ENCODE results near the gene CAMK1G. TPM values are rescaled to one million over a fixed set of nuclear protein-coding genes. Genes with fewer than 3 reads are reported as not detected.

Gene CAMK1G
- total and polyA plus RNA-seq, 2 of the 4 experiments (the other 2 are of a cell fraction) = 0.72 to 1.8 TPM

DNA sequence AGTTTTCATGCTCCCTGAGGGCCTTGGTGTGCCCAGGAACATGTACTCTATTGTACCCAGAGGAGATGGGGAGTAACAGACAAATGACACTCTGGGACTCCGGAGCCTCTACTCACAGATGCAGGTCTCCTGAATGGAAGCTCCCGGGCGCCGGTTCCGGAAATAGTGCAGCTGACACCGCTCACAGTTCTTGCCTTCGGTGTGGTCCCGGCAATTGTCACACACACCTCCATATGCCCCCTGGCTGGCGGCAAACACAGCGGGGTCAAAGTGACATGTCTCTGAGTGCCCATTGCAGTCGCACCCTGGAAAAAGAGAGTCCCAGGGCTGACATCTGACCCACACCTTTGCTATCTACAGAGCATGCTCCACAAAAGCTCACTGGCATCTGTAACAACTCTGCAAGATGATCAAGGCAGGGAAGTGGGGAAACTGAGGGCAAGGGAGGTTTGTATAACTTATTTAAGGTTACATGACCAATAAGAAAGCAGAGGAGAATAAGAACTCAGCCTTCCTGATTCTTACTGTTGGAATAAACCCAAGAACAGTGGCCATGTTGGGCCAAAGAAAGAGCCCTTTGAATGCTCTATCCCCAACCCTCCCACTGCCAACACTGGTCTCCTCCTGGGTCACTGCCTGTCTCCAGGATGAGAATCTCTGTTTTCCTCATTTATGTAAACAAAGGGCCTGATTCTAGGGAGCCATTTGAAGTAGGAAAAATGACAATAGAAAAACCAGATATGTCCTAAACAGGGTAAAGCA is 46.3 kb downstream of the CAMK1G start (continued):
- no peak for TF ChIP-seq BHLHE40 (IDR thresholded peaks at IDR 0.05; ENCODE audit: low read depth, low read length)

DNA sequence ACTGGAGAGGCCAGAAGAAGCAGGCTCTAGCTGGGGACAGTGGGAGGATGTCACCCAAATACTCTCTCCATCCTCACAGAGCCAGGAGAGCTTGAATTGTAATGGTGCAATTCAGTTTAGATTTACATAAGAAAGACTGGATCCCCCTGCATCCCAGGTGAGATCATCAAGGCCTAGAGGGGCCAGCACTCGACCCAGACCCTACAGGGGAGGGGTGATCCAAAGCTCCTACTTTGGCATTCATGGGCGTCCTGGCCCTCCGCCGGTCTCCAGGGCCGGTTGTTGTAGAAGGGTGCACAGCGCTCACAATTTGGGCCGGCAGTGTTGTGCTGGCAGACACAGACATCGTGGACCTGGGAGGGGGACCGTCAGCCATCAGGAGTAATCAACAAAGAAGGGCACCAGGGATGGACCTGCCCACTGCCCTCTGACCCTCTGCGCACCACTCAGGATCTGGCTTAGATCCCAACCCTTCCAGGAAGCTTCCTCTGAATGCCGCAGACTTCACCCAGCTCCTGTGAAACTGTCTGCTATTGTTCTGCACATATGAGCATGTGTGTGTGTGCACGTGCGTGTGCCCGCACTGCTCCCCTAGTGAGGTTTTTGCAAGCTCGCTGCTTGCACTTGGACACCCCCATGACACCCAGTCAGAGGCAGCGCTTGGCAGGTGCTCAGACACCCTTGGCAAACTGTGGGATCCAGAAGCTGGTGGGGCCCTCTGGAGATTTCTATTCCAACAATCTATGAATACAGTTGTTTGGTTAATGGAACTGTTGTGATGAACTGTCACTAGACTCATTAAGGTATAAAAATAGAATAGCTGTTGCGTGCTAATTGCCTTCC is 47.1 kb downstream of the CAMK1G start:
- no peak overlapping the region for H2BK20ac ChIP-seq (ENCODE audit: low read depth, low read length)
- H2AK9ac ChIP-seq (replicated peaks; ENCODE audit: low read depth, low read length, poor library complexity) = no peak overlapping the region
- intact Hi-C loops (cut with micrococcal nuclease) (no loop called here), in situ Hi-C loops (cut with MboI; ENCODE audit: low sequenced_read_pairs) (no loop called here), dilution Hi-C loops (cut with HindIII; ENCODE audit: low sequenced_read_pairs, unreplicated experiment) (no loop called here)
- no peak overlapping the region for H4K91ac ChIP-seq (ENCODE audit: insufficient read depth, low read depth, low read length)
- H2AK5ac ChIP-seq (ENCODE audit: low read depth, low read length) = no peak overlapping the region
- H3K27me3 ChIP-seq (ENCODE audit: control insufficient read depth, insufficient read depth, low read length) = no peaks in the 10 kb centered on the region
- BruUV-seq (replicated peaks) = no TSS peak
- no peak overlapping the region for H4K5ac ChIP-seq (ENCODE audit: low read depth, low read length)
- H3K4me2 ChIP-seq (ENCODE audit: low read depth, low read length) = no peak overlapping the region
- peaks cover 2% of the 10 kb centered on the region; the same call in 1 of the 2 replicates for H3K4me1 ChIP-seq (ENCODE audit: control insufficient read depth, insufficient read depth, low read length)
- no peak for ATAC-seq (ENCODE audit: low read depth)
- H2BK15ac ChIP-seq (ENCODE audit: low read depth, low read length) = no peak overlapping the region
- H2AFZ ChIP-seq (replicated peaks; ENCODE audit: low read length, poor library complexity) = no peak overlapping the region
- POLR2A ChIA-PET (ENCODE audit: unreplicated experiment) = no interaction called here
- no peaks in the 10 kb centered on the region for H3K36me3 ChIP-seq (ENCODE audit: control insufficient read depth, insufficient read depth, low read length)
- no peak overlapping the region for H3K4me3 ChIP-seq (ENCODE audit: insufficient read depth, low read depth, low read length)
- WGBS, 2 experiments (ENCODE audit: extremely low coverage in 2 of 2, insufficient read length in 1 of 2) = 65% methylated on average over 5 of the region's 17 CpGs; no CpG with 5 or more reads in 1 of the 2 experiments
- H3K14ac ChIP-seq (replicated peaks; ENCODE audit: low read depth, low read length) = no peak overlapping the region
- no peak overlapping the region for H3K9ac ChIP-seq (ENCODE audit: low read depth, low read length)
- H4K20me1 ChIP-seq (ENCODE audit: insufficient read depth, low read length) = no peaks in the 10 kb centered on the region
- no peaks in the 10 kb centered on the region for H3K79me1 ChIP-seq (ENCODE audit: low read depth in 1 of 2, low read length in 2 of 2)
- no peak overlapping the region for H4K8ac ChIP-seq (ENCODE audit: low read depth in 2 of 2, low read length in 2 of 2)
- H3K27ac ChIP-seq (ENCODE audit: insufficient read depth, low read length) = no peak overlapping the region
- CTCF ChIA-PET = no interaction called here
- DNase-seq = no peak
- H3K9me3 ChIP-seq (ENCODE audit: control insufficient read depth, insufficient read depth, low read length) = no peaks in the 10 kb centered on the region
- no peaks in the 10 kb centered on the region; the same call in 1 of the 2 replicates for H3K9me1 ChIP-seq (ENCODE audit: insufficient read depth, low read length)
- no peak overlapping the region for H3K23ac ChIP-seq (ENCODE audit: low read depth, low read length)
- H3K4ac ChIP-seq (ENCODE audit: low read depth, low read length) = no peak overlapping the region
- no peak overlapping the region for H2BK120ac ChIP-seq (ENCODE audit: low read depth, low read length)
- no peak overlapping the region for H3K56ac ChIP-seq (ENCODE audit: extremely low read depth, insufficient read depth, low read length)
- no peak for TF ChIP-seq CHD1 (IDR thresholded peaks at IDR 0.05; ENCODE audit: low read depth, low read length)
- TF ChIP-seq POLR2A (IDR thresholded peaks at IDR 0.05; ENCODE audit: low read depth, low read length) = no peak
- TF ChIP-seq, protein P1, sequence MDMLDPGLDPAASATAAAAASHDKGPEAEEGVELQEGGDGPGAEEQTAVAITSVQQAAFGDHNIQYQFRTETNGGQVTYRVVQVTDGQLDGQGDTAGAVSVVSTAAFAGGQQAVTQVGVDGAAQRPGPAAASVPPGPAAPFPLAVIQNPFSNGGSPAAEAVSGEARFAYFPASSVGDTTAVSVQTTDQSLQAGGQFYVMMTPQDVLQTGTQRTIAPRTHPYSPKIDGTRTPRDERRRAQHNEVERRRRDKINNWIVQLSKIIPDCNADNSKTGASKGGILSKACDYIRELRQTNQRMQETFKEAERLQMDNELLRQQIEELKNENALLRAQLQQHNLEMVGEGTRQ (IDR thresholded peaks at IDR 0.05; ENCODE audit: low read depth, low read length) = no peak
- TF ChIP-seq MXI1 (IDR thresholded peaks at IDR 0.05; ENCODE audit: borderline replicate concordance, low read depth, low read length) = no peak
- TF ChIP-seq RFX5 (IDR thresholded peaks at IDR 0.05; ENCODE audit: low read depth, low read length) = no peak
- TF ChIP-seq CEBPB (IDR thresholded peaks at IDR 0.05; ENCODE audit: low read depth, low read length) = no peak
- no peak for TF ChIP-seq FOS (IDR thresholded peaks at IDR 0.05; ENCODE audit: low read depth, low read length)
- TF ChIP-seq, protein P2, sequence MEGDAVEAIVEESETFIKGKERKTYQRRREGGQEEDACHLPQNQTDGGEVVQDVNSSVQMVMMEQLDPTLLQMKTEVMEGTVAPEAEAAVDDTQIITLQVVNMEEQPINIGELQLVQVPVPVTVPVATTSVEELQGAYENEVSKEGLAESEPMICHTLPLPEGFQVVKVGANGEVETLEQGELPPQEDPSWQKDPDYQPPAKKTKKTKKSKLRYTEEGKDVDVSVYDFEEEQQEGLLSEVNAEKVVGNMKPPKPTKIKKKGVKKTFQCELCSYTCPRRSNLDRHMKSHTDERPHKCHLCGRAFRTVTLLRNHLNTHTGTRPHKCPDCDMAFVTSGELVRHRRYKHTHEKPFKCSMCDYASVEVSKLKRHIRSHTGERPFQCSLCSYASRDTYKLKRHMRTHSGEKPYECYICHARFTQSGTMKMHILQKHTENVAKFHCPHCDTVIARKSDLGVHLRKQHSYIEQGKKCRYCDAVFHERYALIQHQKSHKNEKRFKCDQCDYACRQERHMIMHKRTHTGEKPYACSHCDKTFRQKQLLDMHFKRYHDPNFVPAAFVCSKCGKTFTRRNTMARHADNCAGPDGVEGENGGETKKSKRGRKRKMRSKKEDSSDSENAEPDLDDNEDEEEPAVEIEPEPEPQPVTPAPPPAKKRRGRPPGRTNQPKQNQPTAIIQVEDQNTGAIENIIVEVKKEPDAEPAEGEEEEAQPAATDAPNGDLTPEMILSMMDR (conservative IDR thresholded peaks at IDR 0.05; ENCODE audit: low read depth, low read length) = no peak
- no peak for TF ChIP-seq MAFK (IDR thresholded peaks at IDR 0.05; ENCODE audit: low read depth, low read length)
- no peak for TF ChIP-seq NFE2L2 (IDR thresholded peaks at IDR 0.05; ENCODE audit: low read depth, low read length)
- TF ChIP-seq RAD21 (IDR thresholded peaks at IDR 0.05; ENCODE audit: low read length) = no peak
- no peak for TF ChIP-seq RCOR1 (IDR thresholded peaks at IDR 0.05; ENCODE audit: insufficient replicate concordance, low read length)
- no peak for TF ChIP-seq SMC3 (IDR thresholded peaks at IDR 0.05; ENCODE audit: low read depth, low read length)
- TF ChIP-seq BHLHE40 (IDR thresholded peaks at IDR 0.05; ENCODE audit: low read depth, low read length) = no peak
- H2BK5ac ChIP-seq (ENCODE audit: low read depth, low read length, poor library complexity, severe bottlenecking) = no peak overlapping the region
- H3K18ac ChIP-seq (ENCODE audit: low read depth, low read length) = no peak overlapping the region

Data from IMR-90 (cell line).